Stimulated activated CD8-positive, alpha-beta memory T cell treated with anti-CD3 and anti-CD28 coated beads, Interleukin-15, amount 100 ng/mL, for 4 hours (primary cell): ENCODE measurements around the gene C14orf93.
A peak's percentile ranks its signal among the peaks of the same experiment; 100 is the strongest.
"Not testable (repeated sequence)": the region's sequence is repeated elsewhere in the genome, so short reads cannot be mapped to it uniquely, and the experiment has no call there.

Source experiments
- DNase-seq, 2 donors: peaks; one replicate each; pipeline ENCODE4 v3.0.0-alpha.2; 2020; ENCODE audit warnings: low read depth in 2 of 2

Gene C14orf93

DNA sequence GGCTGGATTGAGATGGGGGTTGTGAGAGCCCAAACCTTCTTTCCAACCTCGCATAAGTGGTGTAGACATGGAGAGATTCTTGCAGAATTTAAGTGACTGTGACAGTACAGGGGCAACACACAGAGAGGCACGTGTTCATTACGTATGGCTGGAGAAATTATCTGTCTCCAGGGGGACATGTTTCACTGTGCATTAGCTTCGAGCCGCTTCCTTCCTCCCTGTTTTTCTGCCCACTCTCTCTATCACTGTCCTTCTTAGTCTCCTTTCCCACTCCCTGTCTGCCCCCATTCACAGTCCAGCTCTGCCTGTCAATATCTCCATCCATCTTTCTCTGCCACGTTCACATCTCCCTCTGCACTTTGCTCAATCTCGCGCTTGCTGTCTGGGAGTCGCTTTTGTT, 11.5 kb upstream of the C14orf93 start:
- no peak for DNase-seq

- DNase-seq: no peak
These were observed 10.5 kb upstream of the C14orf93 start for GRCh38 chr14:23020143-23021128.

DNA sequence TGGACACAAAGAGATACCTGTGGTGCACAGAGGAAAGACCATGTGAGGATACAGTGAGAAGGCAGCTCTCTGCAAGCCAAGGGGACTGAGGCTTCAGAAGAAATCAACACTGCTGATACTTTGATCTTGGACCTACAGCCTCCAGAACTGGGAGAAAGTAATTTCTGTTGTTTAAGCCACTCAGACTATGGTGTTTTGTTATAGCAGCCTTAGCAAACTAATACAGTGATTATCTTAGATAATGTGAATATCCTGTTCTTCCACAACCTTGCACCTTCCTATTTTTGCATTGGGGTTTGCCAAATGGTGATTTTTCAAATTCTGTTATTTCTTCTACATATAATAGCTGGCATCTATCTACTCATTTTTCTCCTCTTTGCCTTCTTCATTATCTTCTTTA, 8.2 kb upstream of the C14orf93 start:
- DNase-seq: no peak

DNA sequence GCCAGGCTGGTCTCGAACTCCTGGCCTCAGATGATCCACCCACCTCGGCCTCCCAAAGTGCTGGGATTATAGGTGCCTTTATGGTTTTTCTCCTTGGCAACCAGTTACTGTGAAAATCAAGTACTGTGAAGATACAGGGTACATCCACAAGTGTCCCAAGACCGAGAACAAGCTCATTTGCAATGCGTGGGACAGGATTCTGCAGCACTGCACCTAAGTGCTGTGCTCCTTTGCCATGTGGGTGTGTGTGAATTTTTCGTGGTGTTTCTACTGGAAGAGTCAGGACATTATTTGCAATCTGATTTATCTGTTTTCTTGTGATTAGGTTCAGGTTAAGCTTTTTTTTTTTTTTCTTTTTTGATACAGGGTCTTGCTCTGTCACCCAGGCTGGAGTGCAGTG, 7.1 kb upstream of the C14orf93 start:
- DNase-seq: no peak

GRCh38 chr14:23015618-23016017, 5.7 kb upstream of the C14orf93 start:
- DNase-seq: no peak

DNA sequence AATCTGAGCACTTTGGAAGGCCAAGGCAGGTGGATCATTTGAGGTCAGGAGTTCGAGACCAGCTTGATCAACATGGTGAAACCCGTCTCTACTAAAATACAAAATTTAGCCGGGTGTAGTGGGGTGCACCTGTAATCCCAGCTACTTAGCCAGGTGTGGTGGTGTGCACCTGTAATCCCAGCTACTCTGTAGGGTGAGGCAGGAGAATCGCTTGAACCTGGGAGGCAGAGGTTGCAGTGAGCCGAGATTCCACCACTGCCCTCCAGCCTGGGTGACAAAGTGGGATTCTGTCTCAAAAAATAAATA, 3.8 kb upstream of the C14orf93 start:
- DNase-seq: not testable (repeated sequence)

GRCh38 chr14:23013054-23013748, 3.3 kb upstream of the C14orf93 start:
- no peak for DNase-seq

- no peak for DNase-seq
These were observed 432 bp downstream of the C14orf93 start for GRCh38 chr14:23009483-23009938.

- no peak for DNase-seq
These were observed 1.1 kb downstream of the C14orf93 start for GRCh38 chr14:23008831-23009230.

- DNase-seq: peak; percentile 95 to 97
These were observed 3.2 kb downstream of the C14orf93 start for GRCh38 chr14:23006544-23007419.

GRCh38 chr14:23006188-23006534, 3.8 kb downstream of the C14orf93 start:
- no peak for DNase-seq

GRCh38 chr14:23005451-23006187, 4.3 kb downstream of the C14orf93 start:
- no peak for DNase-seq

- not testable (repeated sequence) for DNase-seq
These were observed 5.7 kb downstream of the C14orf93 start for GRCh38 chr14:23004274-23004673.

GRCh38 chr14:23002592-23002991, 7.4 kb downstream of the C14orf93 start:
- DNase-seq: no peak

DNA sequence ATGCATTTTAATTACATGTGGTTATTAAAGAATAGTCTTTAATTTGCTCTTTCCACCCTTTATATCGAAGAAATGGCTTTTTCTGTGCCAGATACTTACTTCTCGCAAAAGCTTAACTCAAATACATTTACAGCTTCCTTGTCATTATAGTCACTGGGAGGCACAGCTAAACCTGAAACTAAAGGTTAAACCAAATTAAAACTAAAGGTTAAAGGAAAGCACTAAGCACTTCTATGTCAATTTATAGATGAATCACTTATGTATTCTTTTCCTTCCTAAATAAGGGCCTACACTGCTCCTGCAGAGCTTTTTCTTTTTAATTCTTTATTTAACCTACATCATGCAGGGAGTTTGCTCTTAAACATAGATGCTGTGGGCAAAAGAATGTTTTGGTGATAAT, 9.1 kb downstream of the C14orf93 start:
- DNase-seq: no peak

DNA sequence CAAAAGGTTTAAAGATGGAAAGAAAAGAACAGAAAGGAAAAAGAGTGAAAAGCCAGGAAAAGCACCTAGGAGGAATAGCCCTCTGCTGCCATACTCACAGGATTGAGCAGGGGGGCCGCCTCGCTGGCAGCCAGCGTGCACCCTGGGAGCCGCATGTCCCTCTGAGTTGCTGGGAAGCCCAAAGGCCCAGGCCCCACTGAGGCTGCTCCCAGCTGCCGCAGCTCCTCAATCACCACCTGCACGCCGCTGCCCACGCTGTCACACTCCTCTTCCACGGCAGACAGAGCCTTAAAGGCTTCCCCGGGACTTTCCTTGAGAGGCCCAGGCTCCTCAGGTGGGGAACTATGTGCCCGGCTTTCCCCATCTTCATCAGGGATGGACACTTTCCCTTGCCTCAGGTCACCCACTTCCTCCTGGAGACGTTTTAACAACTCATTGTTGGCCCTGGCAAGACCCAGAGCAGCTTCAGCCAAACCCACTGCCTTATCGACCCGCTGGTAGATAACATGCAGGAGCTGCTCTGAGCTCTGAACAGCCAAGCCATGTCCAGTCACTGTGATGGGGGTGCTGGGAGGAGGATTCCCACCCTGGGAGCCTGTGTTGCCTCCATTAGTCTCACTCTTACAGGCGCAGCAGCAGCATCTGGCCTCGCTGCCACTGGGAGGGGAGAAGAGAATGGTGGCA, 11.5 kb downstream of the C14orf93 start:
- no peak for DNase-seq

DNA sequence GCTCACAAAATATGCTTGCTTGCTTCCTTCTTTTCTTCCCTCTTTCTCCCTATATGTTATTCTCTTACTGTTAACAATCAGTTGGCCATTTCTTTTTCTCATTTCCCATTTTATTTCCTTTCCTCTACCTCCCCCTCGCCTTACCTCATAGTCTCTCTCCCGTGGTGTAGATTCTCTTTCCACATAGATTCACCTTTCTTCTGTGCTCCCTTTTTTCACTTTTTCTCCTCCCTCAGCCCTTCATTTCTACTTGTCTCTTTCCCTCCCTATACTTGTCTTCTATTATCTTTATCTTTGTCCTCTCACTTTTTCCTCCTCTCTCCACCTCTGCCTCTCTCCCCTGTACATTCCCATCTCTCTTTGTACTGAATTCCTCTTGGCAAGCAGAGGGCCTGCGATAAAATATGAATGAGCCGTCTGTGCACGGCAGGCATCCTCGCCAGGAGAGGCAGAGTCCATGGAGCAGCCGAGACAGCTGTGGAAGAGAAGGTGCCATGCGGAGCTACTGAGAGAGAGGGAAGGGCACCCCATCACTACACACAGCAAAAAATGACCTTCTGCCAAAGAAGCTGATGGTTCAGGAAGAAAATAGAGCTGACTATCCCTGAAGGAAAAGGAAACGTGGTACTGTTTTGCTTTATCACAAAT, 12.1 kb downstream of the C14orf93 start:
- no peak for DNase-seq

- DNase-seq: no peak
These were observed 12.9 kb downstream of the C14orf93 start for GRCh38 chr14:22996768-22997654.

DNA sequence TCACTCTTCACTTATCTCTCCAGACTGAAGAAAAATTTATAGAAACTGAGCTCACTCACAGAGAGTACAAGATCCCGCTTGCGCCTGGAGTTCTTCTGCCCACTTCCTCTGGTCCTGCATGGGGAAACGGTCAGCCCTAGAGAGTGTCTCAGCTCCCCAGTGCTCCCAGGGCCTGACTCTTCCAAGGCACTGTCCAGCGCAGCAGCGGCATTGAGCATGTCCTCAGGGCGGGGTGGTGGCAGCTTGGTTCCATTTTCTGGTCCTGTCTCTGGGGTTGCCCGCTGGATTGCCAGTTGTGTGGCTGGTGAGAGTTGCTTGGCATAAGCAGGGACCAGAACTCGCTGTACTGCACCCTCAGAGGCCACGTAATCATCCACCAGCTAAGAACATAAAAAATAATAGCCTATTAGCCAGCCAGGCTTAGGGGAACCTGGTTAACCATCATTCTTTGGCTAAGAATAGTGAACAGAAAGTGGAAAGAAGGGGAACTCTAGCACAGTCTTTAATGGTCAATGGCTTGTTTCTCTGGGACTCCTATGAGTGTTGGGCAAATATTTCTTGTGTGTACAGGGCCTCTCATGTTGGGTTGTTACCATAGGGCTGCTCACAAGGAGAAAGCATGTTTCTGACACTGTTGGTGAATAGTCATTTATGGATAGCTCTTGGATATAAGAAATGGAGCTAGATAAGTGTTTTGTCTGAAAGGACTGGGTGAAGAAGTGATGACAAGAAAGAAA, 13.9 kb downstream of the C14orf93 start:
- DNase-seq: no peak
